GM18517 (cell line): Measurements from ENCODE around the gene DDTL.

ENCODE experiments used
- ATAC-seq: cut with Tn5 transposase; IDR thresholded peaks from one replicate; pipeline ENCODE4 v1.9.1; 2021; ENCODE audit warnings: mild to moderate bottlenecking, moderate library complexity; ENCODE audit not compliant: unreplicated experiment

Gene DDTL

DNA sequence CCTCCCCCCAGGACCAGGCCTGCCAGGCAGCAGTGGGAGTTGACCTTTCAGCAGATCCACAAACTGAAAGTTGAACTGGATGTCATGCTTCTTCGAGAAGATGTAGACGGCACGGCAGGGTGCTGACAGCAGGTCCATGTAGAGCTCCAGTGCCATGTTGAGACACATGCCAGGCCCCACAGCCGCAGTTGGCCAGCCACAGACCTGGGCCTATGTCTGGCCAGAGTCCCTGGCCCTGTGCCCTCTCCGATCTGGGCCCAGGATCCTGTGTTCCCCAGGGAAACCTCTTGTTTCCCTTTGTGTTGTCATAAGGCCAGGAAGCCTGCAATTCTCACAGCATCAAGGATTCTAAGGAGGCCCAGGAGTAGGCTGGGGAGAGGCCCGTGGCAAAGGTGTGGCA is 38.5 kb downstream of the DDTL start, which contains the start of gene GSTT4:
GSTT4 (minus strand) TSS at position 253 of the 400 bp plus-strand sequence; CDS start at position 156, 97 bp downstream.
- ATAC-seq: no peak

DNA sequence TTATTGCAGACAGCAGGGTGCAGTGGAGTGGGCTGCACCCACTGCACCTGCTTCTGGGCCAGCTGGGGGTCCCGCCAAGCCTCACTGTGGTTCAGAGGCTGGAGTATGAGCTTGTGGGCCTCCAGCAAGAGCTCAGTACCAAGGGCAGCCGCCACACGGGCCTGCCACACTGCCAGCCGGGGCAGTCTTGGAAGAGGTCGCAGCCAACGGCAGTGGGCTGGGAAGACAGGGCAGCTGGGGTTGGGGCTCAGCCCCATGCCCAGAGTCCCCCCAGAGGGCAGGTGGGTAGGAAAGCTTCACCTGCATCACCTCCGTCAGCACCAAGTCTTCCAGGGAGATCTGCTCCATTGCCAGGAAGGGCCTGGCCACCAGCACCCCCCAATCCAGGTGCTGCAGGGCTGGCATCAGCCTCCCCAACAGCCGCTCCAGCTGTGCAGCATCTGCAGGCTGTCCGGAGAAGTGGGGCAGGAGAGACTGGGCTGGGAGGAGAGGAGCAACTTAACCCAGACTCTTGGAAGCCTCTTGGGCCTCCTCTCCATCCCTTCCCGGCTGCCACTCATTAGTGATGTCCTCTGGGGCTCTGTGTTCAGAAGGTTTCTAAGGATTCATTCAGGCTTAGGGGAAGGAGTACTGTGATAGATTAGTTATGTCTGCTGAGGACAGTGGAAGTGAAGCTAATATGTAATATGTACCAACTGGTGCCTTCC is 39.7 kb downstream of the DDTL start:
- ATAC-seq: no peak

DNA sequence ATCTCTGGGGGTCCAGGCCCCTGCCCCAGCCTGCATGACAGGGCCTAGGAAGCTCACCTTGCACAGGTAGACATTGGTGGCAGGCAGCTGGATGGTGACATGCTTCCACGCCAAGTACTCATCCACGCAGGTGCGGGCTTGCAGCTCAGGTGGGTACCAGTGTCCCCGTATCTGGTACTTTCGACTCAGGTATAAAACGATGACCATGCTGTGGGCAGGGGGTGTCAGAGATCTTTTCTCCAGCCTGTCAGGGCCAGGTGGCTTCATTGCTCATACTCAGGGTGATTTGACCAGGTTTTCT is 40.2 kb downstream of the DDTL start:
- ATAC-seq: no peak

DNA sequence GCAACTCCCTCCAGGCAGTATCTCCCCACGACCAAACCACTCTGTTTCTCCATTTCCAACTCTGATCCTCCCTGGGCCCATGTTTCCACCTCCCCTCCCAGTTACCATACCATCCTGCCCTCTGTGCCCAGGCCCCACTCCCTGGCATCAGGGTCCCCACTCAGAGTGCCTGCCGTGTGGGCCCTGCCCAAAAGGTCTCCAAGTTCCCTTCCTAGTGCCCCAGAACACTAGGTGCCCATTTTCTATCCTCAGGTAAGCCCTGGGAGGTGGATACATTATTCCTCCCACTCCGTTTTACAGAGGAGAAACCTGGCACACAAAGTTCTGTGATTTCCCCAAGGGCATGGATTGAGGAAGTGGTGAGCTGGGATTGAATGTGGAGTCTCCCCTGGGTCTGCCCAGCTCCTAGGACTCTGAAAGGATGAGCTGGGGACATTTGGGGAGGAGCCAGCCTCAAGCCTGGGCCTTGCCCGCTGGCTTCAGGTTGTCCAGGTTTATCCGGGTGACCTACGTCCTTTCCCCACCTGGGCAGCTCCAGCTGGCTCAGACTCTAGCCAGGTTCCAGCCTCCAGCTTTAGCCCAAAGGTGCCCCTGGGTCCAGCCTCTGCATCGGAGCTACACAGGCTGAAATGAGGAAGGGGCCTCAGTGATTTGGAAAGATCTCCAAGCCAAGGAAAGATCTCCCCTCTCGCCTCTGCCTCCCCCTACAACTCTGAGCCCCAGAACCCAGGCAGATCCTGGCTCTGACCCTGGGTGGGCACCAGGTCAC is 40.7 kb downstream of the DDTL start:
- no peak for ATAC-seq

DNA sequence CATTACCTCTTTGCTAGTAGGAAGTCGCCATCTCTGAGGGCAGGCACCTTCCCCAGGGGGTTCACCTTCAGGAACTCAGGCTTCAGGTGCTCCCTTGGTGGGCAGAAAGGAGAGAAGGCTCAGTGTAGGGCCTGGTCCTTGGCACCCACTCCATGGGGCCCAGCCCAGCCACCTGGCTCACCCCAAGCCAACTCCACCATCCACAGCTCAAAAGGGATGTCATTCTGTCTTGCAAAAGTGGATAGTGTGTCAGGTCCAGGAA is 41.3 kb downstream of the DDTL start:
- no peak for ATAC-seq

DNA sequence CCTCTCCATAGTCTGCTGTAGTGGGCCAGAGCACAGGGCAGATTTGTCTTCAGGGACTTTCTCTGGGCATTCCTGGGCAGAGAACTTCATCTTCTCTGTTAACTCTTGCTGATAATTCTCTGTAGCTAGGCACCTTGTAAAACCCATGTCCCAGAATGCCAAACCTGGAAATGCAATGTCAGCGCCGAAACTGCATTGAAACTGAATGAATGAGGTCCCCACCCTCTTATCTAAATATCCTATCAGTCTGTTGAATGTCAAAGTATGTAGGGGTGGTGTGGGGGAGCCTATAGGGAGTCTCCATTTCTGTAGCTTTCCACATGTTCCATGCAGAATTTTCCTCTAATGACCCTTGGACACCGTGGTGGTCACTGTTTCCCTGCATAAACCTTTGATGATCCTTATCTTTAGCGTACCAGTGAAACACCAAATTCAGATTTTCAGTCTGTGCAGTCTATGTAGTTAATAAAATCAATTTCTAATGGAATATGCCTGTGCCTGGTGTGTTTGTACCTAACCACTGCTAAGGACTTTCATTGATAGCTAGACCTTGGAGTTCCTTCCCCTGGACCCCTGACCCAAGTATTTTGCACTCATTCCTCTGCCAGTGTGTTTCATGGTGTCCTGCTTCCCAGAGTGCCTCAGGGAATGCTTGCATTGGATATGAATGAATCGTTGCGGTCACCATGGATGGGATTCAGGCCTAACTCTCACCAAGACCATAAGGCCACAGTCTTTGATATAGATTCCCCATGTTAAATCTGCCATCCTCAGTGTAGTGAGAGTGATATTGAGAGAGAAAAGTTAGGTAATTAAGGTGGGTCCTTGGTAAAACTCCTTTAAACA is 41.9 kb downstream of the DDTL start:
- ATAC-seq: no peak

DNA sequence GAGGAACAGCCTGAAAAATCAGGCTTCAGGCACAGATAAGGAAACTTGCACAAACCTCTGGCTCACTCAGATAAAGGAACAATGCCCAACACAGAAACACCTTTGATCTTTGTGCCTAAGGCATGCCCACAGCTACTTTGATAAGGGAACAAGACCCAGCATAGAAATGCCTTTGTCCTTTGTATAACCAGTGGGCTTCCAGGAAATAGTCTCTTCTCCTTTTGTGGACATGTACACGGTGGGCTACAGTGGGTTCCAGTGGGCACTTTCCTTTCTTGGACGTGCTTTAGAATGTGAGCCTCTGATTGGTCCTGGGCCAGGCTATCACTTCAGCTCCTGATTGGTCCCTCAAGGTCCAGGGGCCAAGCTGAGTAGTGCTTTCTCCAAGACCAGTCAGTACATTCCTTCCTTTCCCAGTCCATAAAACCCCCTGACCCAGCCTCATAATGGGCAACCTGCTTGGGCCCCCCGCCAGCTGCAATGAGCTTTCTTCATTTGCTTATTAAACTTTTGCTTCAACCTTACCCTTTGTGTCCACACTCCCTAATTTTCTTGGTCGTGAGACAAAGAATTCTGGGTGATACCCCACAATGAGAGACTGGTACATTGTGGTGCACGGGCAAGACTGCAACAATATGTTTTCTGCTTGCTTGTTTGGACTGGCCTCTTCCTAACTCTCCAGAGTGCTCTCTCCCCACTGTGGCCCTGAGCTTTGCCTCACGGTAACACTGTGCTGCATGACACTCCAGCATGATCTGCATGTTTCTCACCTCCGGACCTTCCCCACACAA is 42.7 kb downstream of the DDTL start:
- no peak for ATAC-seq

DNA sequence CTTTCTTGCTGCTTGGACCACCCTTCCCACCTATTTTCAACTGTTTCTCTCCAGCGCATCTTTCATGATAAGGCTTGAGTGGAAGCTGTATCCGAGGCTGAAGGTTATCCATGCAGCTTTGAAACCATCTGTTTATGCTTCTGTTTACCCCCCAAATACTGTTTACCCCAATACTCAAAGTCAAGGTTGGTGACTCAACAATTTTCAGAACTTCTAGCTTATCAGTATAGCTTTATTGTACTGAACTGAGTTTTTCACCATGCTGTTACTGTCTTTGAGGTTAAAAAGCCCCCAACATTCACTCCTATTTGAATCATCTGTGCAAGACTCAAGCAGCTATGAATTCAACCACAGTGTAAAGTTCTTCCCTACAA is 43.3 kb downstream of the DDTL start:
- no peak for ATAC-seq

DNA sequence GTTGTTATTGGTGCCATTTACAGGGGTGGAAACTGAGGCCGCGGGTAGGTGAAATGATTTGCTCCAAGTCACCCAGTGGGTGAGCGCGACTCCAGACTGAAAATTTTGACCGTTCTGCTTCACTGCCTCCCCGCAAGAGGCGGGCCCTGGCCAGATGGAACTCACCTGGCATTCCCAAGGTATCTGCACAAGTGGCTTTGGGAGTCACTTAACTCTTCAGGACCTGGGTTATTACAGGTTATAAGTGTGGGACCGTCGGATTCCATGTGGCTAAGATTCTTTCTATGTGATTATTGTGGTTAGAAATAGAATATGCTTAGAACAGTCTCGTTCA is 45.0 kb downstream of the DDTL start:
- ATAC-seq: no peak

DNA sequence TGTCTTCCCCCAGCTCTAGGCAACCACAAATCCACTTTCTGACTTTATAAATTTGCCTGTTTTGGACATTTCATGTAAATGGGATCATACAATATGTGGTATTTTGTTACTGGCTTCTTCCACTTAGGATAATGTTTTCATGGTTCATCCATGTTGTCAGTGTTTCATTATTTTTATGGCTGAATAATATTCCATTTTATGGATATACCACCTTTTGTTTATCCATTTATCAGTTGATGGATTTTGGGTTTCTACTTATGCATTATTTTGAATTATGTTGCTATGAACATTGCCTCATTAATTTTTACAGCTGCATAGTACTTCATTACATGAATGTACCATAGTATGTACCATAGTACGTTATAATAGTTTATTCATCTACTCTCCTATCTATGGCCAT is 49.5 kb downstream of the DDTL start:
- ATAC-seq: no peak

DNA sequence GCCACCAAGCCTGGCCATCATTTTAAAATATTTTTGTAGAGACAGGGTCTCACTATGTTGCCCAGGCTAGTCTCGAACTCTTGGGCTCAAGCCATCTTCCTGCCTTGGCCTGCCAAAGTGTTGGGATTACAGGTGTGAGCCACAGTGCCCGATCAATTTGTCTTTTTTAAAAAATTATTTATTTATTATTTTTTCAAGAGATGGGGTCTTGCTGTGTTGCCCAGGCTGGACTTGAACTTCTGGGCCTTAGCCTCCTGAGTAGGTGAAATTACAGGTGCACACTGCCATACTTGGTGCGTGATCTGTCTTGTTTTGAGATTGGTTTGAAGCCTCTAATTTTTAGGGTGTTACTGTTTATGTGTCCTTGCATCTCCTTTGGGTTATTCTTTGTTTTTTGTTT is 54.6 kb downstream of the DDTL start:
- ATAC-seq: no peak
